ENCODE results near the gene ANKRD61.
"Not testable (repeated sequence)": the region's sequence is repeated elsewhere in the genome, so short reads cannot be mapped to it uniquely, and the experiment has no call there.

ANKRD61 gene

GRCh38 chr7:6056616-6057015 lies 25.4 kb downstream of the ANKRD61 start:
- TF ChIP-seq POU6F1 (CRISPR knock-in tag; IDR thresholded peaks at IDR 0.05; ENCODE audit: borderline replicate concordance, low read depth) = no peak
- TF ChIP-seq PPARA (CRISPR knock-in tag; IDR thresholded peaks at IDR 0.05; ENCODE audit: borderline replicate concordance) = no peak
- no peak for TF ChIP-seq ESRRG (CRISPR knock-in tag; IDR thresholded peaks at IDR 0.05)
- no peak for TF ChIP-seq ZC3H10 (CRISPR knock-in tag; IDR thresholded peaks at IDR 0.05)
- TF ChIP-seq CSDC2 (CRISPR knock-in tag; IDR thresholded peaks at IDR 0.05) = no peak
- TF ChIP-seq ZNF70 (CRISPR knock-in tag; IDR thresholded peaks at IDR 0.05) = no peak
- no peak for TF ChIP-seq TOX (CRISPR knock-in tag; IDR thresholded peaks at IDR 0.05; ENCODE audit: borderline replicate concordance)
- no peak for TF ChIP-seq CSRNP3 (CRISPR knock-in tag; IDR thresholded peaks at IDR 0.05)
- no peak for TF ChIP-seq ZNF565 (CRISPR knock-in tag; conservative IDR thresholded peaks at IDR 0.05; ENCODE audit: low read depth)
- no peak for TF ChIP-seq GLIS3 (CRISPR knock-in tag; IDR thresholded peaks at IDR 0.05)
- TF ChIP-seq PATZ1 (CRISPR knock-in tag; IDR thresholded peaks at IDR 0.05; ENCODE audit: borderline replicate concordance) = no peak
- TF ChIP-seq RARB (CRISPR knock-in tag; IDR thresholded peaks at IDR 0.05) = no peak
- no peak for TF ChIP-seq ZNF8 (CRISPR knock-in tag; IDR thresholded peaks at IDR 0.05)
- TF ChIP-seq TCF4 (CRISPR knock-in tag; IDR thresholded peaks at IDR 0.05; ENCODE audit: borderline replicate concordance) = no peak
- TF ChIP-seq OSR1 (CRISPR knock-in tag; IDR thresholded peaks at IDR 0.05) = no peak
- TF ChIP-seq ZFP3 (CRISPR knock-in tag; IDR thresholded peaks at IDR 0.05) = no peak
- TF ChIP-seq CREB5 (CRISPR knock-in tag; IDR thresholded peaks at IDR 0.05; ENCODE audit: low read depth) = no peak
- TF ChIP-seq BACH2 (CRISPR knock-in tag; IDR thresholded peaks at IDR 0.05; ENCODE audit: borderline replicate concordance) = no peak
- no peak for TF ChIP-seq ARNTL (CRISPR knock-in tag; IDR thresholded peaks at IDR 0.05; ENCODE audit: borderline replicate concordance, low read depth)
- no peak for ATAC-seq

- TF ChIP-seq PATZ1 (CRISPR knock-in tag; IDR thresholded peaks at IDR 0.05; ENCODE audit: borderline replicate concordance) = no peak
- no peak for TF ChIP-seq ESRRG (CRISPR knock-in tag; IDR thresholded peaks at IDR 0.05)
- no peak for TF ChIP-seq TCF4 (CRISPR knock-in tag; IDR thresholded peaks at IDR 0.05; ENCODE audit: borderline replicate concordance)
- TF ChIP-seq ISL1 (CRISPR knock-in tag; IDR thresholded peaks at IDR 0.05) = no peak
- TF ChIP-seq PPARA (CRISPR knock-in tag; IDR thresholded peaks at IDR 0.05; ENCODE audit: borderline replicate concordance) = no peak
- TF ChIP-seq CSRNP3 (CRISPR knock-in tag; IDR thresholded peaks at IDR 0.05) = no peak
- no peak for TF ChIP-seq ZFP3 (CRISPR knock-in tag; IDR thresholded peaks at IDR 0.05)
- TF ChIP-seq ZC3H10 (CRISPR knock-in tag; IDR thresholded peaks at IDR 0.05) = no peak
- no peak for TF ChIP-seq CSDC2 (CRISPR knock-in tag; IDR thresholded peaks at IDR 0.05)
- no peak for TF ChIP-seq CREB5 (CRISPR knock-in tag; IDR thresholded peaks at IDR 0.05; ENCODE audit: low read depth)
- TF ChIP-seq SNAI2 (CRISPR knock-in tag; IDR thresholded peaks at IDR 0.05) = no peak
- no peak for TF ChIP-seq POU6F1 (CRISPR knock-in tag; IDR thresholded peaks at IDR 0.05; ENCODE audit: borderline replicate concordance, low read depth)
- no peak for TF ChIP-seq OSR1 (CRISPR knock-in tag; IDR thresholded peaks at IDR 0.05)
- TF ChIP-seq ARNTL (CRISPR knock-in tag; IDR thresholded peaks at IDR 0.05; ENCODE audit: borderline replicate concordance, low read depth) = no peak
- TF ChIP-seq ZFP30 (CRISPR knock-in tag; IDR thresholded peaks at IDR 0.05) = no peak
- no peak for TF ChIP-seq BACH2 (CRISPR knock-in tag; IDR thresholded peaks at IDR 0.05; ENCODE audit: borderline replicate concordance)
- no peak for TF ChIP-seq RARB (CRISPR knock-in tag; IDR thresholded peaks at IDR 0.05)
- no peak for ATAC-seq
These were observed 26.3 kb downstream of the ANKRD61 start for GRCh38 chr7:6057316-6058129.

GRCh38 chr7:6059941-6060340 lies 28.8 kb downstream of the ANKRD61 start:
- ATAC-seq = not testable (repeated sequence)

Measured in SK-N-SH treated with all-trans-retinoic acid at 6 μM for 48 hours (cell line).